KMS-11 (cell line): ENCODE data around the gene PTCD1.

Source experiments
- H2AFZ ChIP-seq: fragments of 200-600 bp; sonication (generic); 2 replicates; pipeline ENCODE4 v1.6.1; 2016; ENCODE audit warnings: antibody characterized with exemption, mixed run types, low read depth
- H3K27ac ChIP-seq: fragments of 200-600 bp; sonication (generic); 2 replicates; pipeline ENCODE4 v1.6.1; 2016; ENCODE audit warnings: mild to moderate bottlenecking, mixed run types
- H3K27me3 ChIP-seq: fragments of 200-600 bp; sonication (generic); 2 replicates; pipeline ENCODE4 v1.6.1; 2017; ENCODE audit warnings: mild to moderate bottlenecking, low read depth, mixed run types, moderate library complexity; ENCODE audit not compliant: insufficient read depth
- H3K36me3 ChIP-seq: fragments of 200-600 bp; sonication (generic); 2 replicates; pipeline ENCODE4 v1.6.1; 2017; ENCODE audit warnings: mild to moderate bottlenecking, mixed run types; ENCODE audit not compliant: insufficient read depth
- H3K4me1 ChIP-seq: fragments of 200-600 bp; sonication (generic); 2 replicates; pipeline ENCODE4 v1.6.1; 2016; ENCODE audit warnings: mild to moderate bottlenecking, low read depth, mixed run types; ENCODE audit not compliant: poor library complexity, severe bottlenecking
- H3K4me2 ChIP-seq: fragments of 200-600 bp; sonication (generic); 2 replicates; pipeline ENCODE4 v1.7.0; 2016; ENCODE audit warnings: mild to moderate bottlenecking, mixed run types
- H3K4me3 ChIP-seq: fragments of 200-600 bp; sonication (generic); IDR thresholded peaks from 2 replicates; pipeline ENCODE4 v1.6.1; 2017; ENCODE audit warnings: low read depth, low read length, mixed read lengths; ENCODE audit not compliant: insufficient read depth
- H3K79me2 ChIP-seq: fragments of 200-600 bp; sonication (generic); 2 replicates; pipeline ENCODE4 v1.6.1; 2016; ENCODE audit warnings: low read depth, mixed run types; ENCODE audit not compliant: insufficient read depth
- H3K9ac ChIP-seq: fragments of 200-600 bp; sonication (generic); 2 replicates; pipeline ENCODE4 v1.6.1; 2016; ENCODE audit warnings: mild to moderate bottlenecking, mixed run types
- H4K20me1 ChIP-seq: fragments of 200-600 bp; sonication (generic); 2 replicates; pipeline ENCODE4 v1.6.1; 2016; ENCODE audit warnings: mild to moderate bottlenecking, mixed run types; ENCODE audit not compliant: insufficient read depth
- CTCF ChIP-seq: fragments of 200-600 bp; sonication (generic); conservative IDR thresholded peaks from 2 replicates; pipeline ENCODE4 v1.6.1; 2017; ENCODE audit warnings: low read depth, mild to moderate bottlenecking, antibody characterized with exemption, low read length, moderate library complexity, mixed read lengths

Gene PTCD1

GRCh38 chr7:99408379-99409191 is 30.0 kb downstream of the PTCD1 start, which contains the start of the genes BUD31 and PDAP1:
BUD31 (plus strand) TSS chr7:99408969; CDS start chr7:99411093, 2,124 bp downstream.
PDAP1 (minus strand) TSS chr7:99408597; CDS start chr7:99408548, 49 bp downstream.
- H3K27ac ChIP-seq, result peak within 1 kb of the TSS; percentile 98
- peak within 1 kb of the TSS; percentile 41 for H3K4me3 ChIP-seq
- peak; percentile 26; the same call in 1 of the 2 replicates for TF ChIP-seq CTCF
- H3K9ac ChIP-seq, result peak within 1 kb of the TSS; percentile 99
- peaks cover 28% of the 10 kb centered on the region for H3K4me1 ChIP-seq
- peaks cover 7% of the 10 kb centered on the region; the same call in 1 of the 2 replicates for H3K36me3 ChIP-seq
- H4K20me1 ChIP-seq, result no peaks in the 10 kb centered on the region; the same call in 1 of the 2 replicates
- H2AFZ ChIP-seq, result peak within 1 kb of the TSS; percentile 81
- no peaks in the 10 kb centered on the region for H3K27me3 ChIP-seq
- peaks cover 86% of the 10 kb centered on the region for H3K79me2 ChIP-seq
- peak within 1 kb of the TSS; percentile 92 for H3K4me2 ChIP-seq

- Histone ChIP-seq H3K4me1 (peaks cover 28% of the 10 kb centered on the region), H3K79me2 (peaks cover 87% of the 10 kb centered on the region), H3K27ac (peak overlapping the region; percentile 98), H4K20me1 (no peaks in the 10 kb centered on the region; the same call in 1 of the 2 replicates), H3K4me3 (peak overlapping the region; percentile 41), H3K9ac (peak overlapping the region; percentile 99), H2AFZ (peak overlapping the region; percentile 81), H3K4me2 (peak overlapping the region; percentile 92), H3K36me3 (peaks cover 7% of the 10 kb centered on the region; the same call in 1 of the 2 replicates), H3K27me3 (no peaks in the 10 kb centered on the region)
- TF ChIP-seq CTCF, result no peak
These were observed 30.7 kb downstream of the PTCD1 start for GRCh38 chr7:99407872-99408378.

GRCh38 chr7:99406557-99406956 is 32.0 kb downstream of the PTCD1 start:
- no peaks in the 10 kb centered on the region for H3K27me3 ChIP-seq
- TF ChIP-seq CTCF, result no peak
- peaks cover 78% of the 10 kb centered on the region for H3K79me2 ChIP-seq
- H2AFZ ChIP-seq, result no peak overlapping the region
- H3K36me3 ChIP-seq, result peaks cover 9% of the 10 kb centered on the region; the same call in 1 of the 2 replicates
- no peaks in the 10 kb centered on the region; the same call in 1 of the 2 replicates for H4K20me1 ChIP-seq
- peak overlapping the region; percentile 92 for H3K4me2 ChIP-seq
- H3K4me3 ChIP-seq, result no peak overlapping the region
- H3K9ac ChIP-seq, result no peak overlapping the region
- H3K4me1 ChIP-seq, result peaks cover 28% of the 10 kb centered on the region
- H3K27ac ChIP-seq, result 0 out of 2 replicates have a peak overlapping the region, but pooled peaks have one; percentile 98

- Histone ChIP-seq H3K79me2 (peaks cover 63% of the 10 kb centered on the region), H3K36me3 (peaks cover 8% of the 10 kb centered on the region; the same call in 1 of the 2 replicates), H4K20me1 (no peaks in the 10 kb centered on the region; the same call in 1 of the 2 replicates), H3K4me2 (no peak overlapping the region), H3K9ac (no peak overlapping the region), H3K4me3 (no peak overlapping the region), H3K27ac (no peak overlapping the region), H3K4me1 (peaks cover 17% of the 10 kb centered on the region), H2AFZ (no peak overlapping the region), H3K27me3 (no peaks in the 10 kb centered on the region)
- TF ChIP-seq CTCF, result no peak
These were observed 33.6 kb downstream of the PTCD1 start for GRCh38 chr7:99404977-99405320.
